ENCODE measurements around the gene AMACR.
"Not testable (repeated sequence)": the region's sequence is repeated elsewhere in the genome, so short reads cannot be mapped to it uniquely, and the experiment has no call there.

Gene AMACR

DNA sequence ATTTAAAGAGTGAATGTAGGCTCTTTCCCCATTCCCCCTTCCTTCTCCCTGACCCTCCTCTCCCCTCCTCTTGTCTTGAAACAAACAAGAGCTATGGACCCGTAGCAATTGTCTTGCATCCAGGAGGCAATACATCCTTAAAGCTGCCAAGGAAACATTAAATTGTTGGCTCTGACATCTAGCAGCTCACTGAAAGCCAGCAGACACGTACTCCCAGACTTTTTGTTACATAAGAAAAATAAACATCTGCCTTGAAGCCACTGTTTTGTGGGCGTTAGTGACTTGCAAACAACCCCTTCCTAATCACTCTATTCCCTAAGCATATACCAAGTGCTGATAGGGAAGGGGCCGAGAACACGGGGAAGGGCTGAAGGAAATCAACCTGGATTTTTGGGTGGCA, 32.0 kb downstream of the AMACR start:
- no peak for DNase-seq (ENCODE audit: extremely low read depth in 1 of 2, low read depth in 1 of 2)

- DNase-seq (ENCODE audit: extremely low read depth in 1 of 2, low read depth in 1 of 2) = no peak
Measured at GRCh38 chr5:33973271-33973670, 34.6 kb downstream of the AMACR start.

GRCh38 chr5:33969572-33970452, 38.0 kb downstream of the AMACR start:
- no peak for DNase-seq (ENCODE audit: extremely low read depth in 1 of 2, low read depth in 1 of 2)

DNA sequence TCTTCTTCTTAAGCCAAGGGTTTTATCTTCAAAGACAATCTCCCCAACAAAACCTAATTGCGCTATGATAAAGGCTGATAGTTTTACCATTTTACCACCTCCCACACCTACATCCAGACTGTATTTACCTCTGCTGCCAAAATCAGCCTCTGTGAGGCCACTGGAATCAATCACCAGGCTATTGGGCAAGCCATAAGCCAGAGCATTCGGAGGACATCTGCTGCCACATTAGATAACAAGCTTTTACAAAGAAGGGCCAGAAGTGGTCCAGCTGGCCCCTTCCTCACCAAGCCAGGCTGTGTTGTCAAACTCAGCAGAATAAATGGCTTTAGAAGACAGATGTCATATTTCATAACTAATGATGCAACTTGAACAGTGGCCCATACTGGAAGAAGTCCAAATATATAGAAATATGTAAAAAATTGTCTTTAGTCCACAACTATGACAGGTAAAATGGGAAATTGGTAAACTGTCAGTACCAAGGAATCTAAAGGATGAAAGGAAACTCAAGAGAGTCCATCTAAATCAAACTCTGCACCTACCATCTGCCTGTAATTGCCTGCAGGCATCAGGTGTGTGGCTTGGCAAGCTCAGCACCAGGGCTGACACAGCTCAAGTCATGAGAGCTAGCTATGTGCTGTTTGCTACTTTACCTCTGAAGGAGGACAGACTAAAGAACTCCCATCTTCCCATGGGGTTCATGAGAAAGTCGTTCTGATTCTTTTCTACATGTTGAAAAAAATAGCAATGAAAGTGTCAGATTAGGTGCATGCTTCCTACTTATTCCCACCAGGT, 39.4 kb downstream of the AMACR start:
- no peak for DNase-seq (ENCODE audit: extremely low read depth in 1 of 2, low read depth in 1 of 2)

- DNase-seq (ENCODE audit: extremely low read depth in 1 of 2, low read depth in 1 of 2) = no peak
Measured at GRCh38 chr5:33966805-33967204, 41.0 kb downstream of the AMACR start.

DNA sequence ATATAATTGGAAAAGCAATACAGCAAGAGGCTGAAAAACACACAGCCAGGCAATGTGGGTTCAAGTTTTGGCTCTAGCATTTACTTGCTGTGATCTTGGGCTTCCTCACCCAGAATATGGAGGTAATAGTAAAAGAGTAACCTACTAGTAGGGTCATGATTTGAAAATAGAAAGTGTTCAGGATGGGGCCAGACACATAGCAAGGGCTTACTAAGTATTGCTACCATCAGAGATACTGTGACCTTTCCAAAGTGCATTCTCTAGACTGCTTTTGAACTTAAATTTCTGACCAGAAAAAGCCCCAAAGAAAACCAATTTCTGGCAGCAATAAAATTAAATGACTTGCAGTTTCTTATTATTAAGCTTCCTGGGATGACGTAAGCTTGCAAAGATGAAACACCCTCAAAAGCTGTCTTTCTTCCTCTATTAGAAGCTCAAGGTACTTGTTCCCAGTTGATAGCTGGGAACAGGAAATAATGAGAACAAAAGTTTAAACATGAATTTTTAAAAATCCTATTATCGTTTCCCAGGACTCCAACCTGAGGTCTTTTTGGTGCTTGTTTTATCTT, 43.6 kb downstream of the AMACR start:
- no peak for DNase-seq (ENCODE audit: extremely low read depth in 1 of 2, low read depth in 1 of 2)

GRCh38 chr5:33958176-33958575, 49.7 kb downstream of the AMACR start:
- no peak for DNase-seq (ENCODE audit: extremely low read depth in 1 of 2, low read depth in 1 of 2)

- no peak for DNase-seq (ENCODE audit: extremely low read depth in 1 of 2, low read depth in 1 of 2)
Measured at GRCh38 chr5:33957577-33958150, 50.2 kb downstream of the AMACR start.

- DNase-seq (ENCODE audit: extremely low read depth in 1 of 2, low read depth in 1 of 2) = not testable (repeated sequence)
Measured at GRCh38 chr5:33952175-33952574, 55.7 kb downstream of the AMACR start.

DNA sequence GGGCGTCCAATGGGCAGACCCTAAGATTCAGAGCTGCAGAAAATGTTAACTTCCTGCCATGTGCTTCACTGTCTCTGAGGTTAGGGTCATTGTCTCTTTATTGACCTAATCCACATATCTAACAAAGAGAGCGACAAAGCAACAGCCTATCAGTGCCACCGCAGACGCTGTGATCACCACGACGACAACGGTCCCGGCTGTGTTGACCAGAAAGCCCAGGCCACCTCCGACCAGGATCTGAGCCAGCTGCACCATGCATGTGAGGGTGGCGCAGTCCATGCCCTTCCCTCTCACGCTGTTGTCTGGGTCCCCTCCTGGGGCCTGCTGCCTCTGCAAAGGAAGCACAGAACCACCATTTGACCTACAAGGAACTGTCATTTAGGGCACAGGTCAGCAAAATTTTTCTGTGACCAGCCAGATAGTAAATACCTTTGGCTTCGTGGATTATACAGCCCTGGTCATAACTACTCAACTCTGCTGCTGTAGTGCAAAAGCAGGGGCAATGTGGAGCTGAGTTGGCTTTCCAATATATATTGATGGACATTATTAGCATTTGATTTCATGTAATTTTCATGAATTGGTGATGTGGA, 63.2 kb downstream of the AMACR start:
- DNase-seq (ENCODE audit: extremely low read depth in 1 of 2, low read depth in 1 of 2) = no peak

DNA sequence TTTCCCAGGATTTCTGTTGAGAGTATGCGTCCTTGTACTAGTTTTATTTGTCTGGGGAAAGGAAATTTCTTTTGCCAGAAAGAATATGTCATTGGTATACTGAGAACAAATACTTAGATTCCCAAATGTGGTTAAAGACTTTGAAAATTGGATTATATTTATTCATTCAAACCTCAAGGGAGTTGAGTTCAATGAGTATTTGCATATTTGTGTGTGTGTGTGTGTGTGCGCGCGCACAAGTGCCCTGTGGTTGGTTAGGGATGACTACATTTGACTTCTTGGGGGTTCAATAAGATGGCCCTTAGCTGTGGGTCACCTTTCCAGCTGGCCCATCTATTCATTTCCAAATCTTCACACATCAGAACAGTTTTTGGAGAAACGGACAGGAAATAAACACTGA, 66.8 kb downstream of the AMACR start:
- no peak for DNase-seq (ENCODE audit: extremely low read depth in 1 of 2, low read depth in 1 of 2)

DNA sequence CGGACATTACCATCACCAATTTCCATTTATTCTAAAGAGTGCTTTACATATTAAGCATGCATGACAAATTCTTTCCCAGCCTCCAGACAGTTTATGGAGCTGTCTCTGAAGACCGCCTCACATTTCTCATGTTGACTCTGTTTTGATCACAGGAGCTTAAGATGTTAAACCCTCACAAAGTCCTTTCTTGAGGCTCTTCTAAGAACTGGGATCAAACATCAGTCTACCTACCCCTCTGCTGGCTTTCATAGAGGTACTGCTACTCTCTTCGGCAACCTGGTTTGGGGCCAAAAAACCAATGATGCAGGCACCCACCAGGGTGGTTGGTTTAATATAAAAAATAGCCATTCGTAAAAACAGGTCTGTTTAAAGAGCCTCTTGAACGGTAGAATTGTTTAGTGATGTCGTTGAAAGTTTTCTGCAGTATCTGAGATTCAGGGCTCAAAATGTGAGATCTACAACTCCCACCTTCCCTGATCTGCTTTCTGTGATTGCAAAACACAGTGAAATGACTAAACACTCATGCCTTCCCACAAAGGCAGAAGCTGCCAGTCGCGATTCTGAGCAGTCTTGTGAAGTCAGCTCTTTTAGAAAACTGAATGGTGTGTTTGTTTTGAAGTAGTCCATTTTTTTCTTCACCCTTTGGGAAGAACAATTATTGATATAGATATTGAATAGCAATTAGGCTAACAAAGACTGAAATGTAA, 68.1 kb downstream of the AMACR start:
- DNase-seq (ENCODE audit: extremely low read depth in 1 of 2, low read depth in 1 of 2) = no peak

DNA sequence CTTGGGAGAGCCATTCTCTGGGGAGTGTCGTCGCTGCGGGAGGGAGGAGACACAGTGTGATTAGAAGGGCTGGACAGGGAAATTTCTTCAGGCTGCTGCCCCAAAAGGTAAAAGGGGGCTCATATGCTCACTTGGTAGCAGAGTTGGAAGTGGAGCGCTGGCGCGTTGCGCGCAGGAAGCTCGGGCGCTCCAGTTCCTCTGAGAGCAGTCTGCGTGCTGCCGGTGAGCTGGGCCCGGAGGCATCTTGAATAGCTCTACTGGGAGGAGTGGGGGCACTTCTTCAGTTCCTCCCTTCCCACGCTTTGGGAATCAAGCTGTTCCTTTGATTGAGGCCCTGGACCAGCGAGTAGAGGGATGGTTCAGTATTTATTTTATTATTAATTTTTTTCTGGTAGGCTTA, 69.0 kb downstream of the AMACR start:
- DNase-seq (ENCODE audit: extremely low read depth in 1 of 2, low read depth in 1 of 2) = no peak

DNA sequence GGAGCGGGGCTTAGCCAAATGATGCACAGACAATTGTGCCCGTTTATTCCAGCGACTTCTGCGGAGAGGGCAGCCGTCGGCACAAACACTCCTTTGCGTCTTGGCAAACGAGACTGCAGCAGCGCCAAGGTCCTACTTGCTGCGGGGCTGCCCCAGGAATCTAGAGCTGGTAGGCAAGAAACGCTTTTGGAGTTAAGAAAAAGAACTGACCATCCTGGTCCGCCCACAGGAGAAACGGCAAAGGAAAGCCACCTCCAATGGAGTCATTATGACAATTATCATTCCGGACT, 69.4 kb downstream of the AMACR start:
- DNase-seq (ENCODE audit: extremely low read depth in 1 of 2, low read depth in 1 of 2) = no peak

DNA sequence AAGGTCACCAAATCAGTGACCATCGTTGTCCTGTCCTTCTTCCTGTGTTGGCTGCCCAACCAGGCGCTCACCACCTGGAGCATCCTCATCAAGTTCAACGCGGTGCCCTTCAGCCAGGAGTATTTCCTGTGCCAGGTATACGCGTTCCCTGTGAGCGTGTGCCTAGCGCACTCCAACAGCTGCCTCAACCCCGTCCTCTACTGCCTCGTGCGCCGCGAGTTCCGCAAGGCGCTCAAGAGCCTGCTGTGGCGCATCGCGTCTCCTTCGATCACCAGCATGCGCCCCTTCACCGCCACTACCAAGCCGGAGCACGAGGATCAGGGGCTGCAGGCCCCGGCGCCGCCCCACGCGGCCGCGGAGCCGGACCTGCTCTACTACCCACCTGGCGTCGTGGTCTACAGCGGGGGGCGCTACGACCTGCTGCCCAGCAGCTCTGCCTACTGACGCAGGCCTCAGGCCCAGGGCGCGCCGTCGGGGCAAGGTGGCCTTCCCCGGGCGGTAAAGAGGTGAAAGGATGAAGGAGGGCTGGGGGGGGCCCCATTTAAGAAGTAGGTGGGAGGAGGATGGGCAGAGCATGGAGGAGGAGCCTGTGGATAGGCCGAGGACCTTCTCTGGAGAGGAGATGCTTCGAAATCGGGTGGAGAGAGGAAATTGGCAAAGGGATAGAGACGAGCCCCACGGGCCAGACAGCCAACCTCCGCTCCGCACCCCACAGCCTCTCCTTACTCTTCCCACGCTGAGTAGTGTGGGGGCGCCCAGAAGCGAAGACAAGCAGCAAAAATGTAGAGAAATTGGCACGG, 69.9 kb downstream of the AMACR start:
- no peak for DNase-seq (ENCODE audit: extremely low read depth in 1 of 2, low read depth in 1 of 2)

DNA sequence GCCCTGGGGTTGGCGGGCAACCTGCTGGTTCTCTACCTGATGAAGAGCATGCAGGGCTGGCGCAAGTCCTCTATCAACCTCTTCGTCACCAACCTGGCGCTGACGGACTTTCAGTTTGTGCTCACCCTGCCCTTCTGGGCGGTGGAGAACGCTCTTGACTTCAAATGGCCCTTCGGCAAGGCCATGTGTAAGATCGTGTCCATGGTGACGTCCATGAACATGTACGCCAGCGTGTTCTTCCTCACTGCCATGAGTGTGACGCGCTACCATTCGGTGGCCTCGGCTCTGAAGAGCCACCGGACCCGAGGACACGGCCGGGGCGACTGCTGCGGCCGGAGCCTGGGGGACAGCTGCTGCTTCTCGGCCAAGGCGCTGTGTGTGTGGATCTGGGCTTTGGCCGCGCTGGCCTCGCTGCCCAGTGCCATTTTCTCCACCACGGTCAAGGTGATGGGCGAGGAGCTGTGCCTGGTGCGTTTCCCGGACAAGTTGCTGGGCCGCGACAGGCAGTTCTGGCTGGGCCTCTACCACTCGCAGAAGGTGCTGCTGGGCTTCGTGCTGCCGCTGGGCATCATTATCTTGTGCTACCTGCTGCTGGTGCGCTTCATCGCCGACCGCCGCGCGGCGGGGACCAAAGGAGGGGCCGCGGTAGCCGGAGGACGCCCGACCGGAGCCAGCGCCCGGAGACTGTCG, 70.7 kb downstream of the AMACR start:
- DNase-seq (ENCODE audit: extremely low read depth in 1 of 2, low read depth in 1 of 2) = no peak

GRCh38 chr5:33936381-33937016, 71.4 kb downstream of the AMACR start, which contains the start of gene RXFP3:
Gene RXFP3, plus strand, starts transcription at chr5:33936386. Its CDS starts 355 bp downstream, at chr5:33936741.
- no peak for DNase-seq (ENCODE audit: extremely low read depth in 1 of 2, low read depth in 1 of 2)

Measured in stimulated activated CD8-positive, alpha-beta memory T cell treated with anti-CD3 and anti-CD28 coated beads, Interleukin-7, amount 100 ng/mL, for 48 hours (primary cell).